HG02852 (cell line): ENCODE measurements around the gene DLGAP1.

Experiments
- ATAC-seq: cut with Tn5 transposase; IDR thresholded peaks from one replicate; pipeline ENCODE4 v1.9.1; 2021; ENCODE audit warnings: mild to moderate bottlenecking, moderate library complexity; ENCODE audit not compliant: unreplicated experiment

DLGAP1 gene

GRCh38 chr18:3794537-3795348 is 660.4 kb downstream of the DLGAP1 start:
- no peak for ATAC-seq

- no peak for ATAC-seq
These were observed 661.6 kb downstream of the DLGAP1 start for GRCh38 chr18:3793545-3793944.

- ATAC-seq, result no peak
These were observed 662.0 kb downstream of the DLGAP1 start for GRCh38 chr18:3793111-3793510.

GRCh38 chr18:3792711-3793110 is 662.4 kb downstream of the DLGAP1 start:
- ATAC-seq, result no peak

GRCh38 chr18:3791238-3791637 is 663.9 kb downstream of the DLGAP1 start:
- no peak for ATAC-seq

GRCh38 chr18:3790703-3791102 is 664.4 kb downstream of the DLGAP1 start:
- no peak for ATAC-seq

GRCh38 chr18:3789525-3789924 is 665.6 kb downstream of the DLGAP1 start:
- no peak for ATAC-seq

GRCh38 chr18:3784949-3785348 is 670.2 kb downstream of the DLGAP1 start:
- ATAC-seq, result no peak

GRCh38 chr18:3782901-3783300 is 672.2 kb downstream of the DLGAP1 start:
- ATAC-seq, result no peak

- no peak for ATAC-seq
These were observed 677.4 kb downstream of the DLGAP1 start for GRCh38 chr18:3777719-3778118.

- ATAC-seq, result no peak
These were observed 678.0 kb downstream of the DLGAP1 start for GRCh38 chr18:3777122-3777521.

GRCh38 chr18:3775996-3776395 is 679.1 kb downstream of the DLGAP1 start:
- ATAC-seq, result no peak

- no peak for ATAC-seq
These were observed 681.8 kb downstream of the DLGAP1 start for GRCh38 chr18:3773303-3773702.

- peak; percentile 96 for ATAC-seq
These were observed 683.8 kb downstream of the DLGAP1 start for GRCh38 chr18:3771121-3771971.

GRCh38 chr18:3761266-3761665 is 693.8 kb downstream of the DLGAP1 start:
- no peak for ATAC-seq

- no peak for ATAC-seq
These were observed 694.4 kb downstream of the DLGAP1 start for GRCh38 chr18:3760741-3761140.

- no peak for ATAC-seq
These were observed 696.0 kb downstream of the DLGAP1 start for GRCh38 chr18:3759099-3759498.

GRCh38 chr18:3758531-3758930 is 696.6 kb downstream of the DLGAP1 start:
- ATAC-seq, result no peak

GRCh38 chr18:3757361-3757760 is 697.7 kb downstream of the DLGAP1 start:
- ATAC-seq, result no peak

- ATAC-seq, result no peak
These were observed 702.0 kb downstream of the DLGAP1 start for GRCh38 chr18:3753106-3753505.

- no peak for ATAC-seq
These were observed 707.0 kb downstream of the DLGAP1 start for GRCh38 chr18:3748086-3748485.
